ENCODE results near the gene SLC9B2.
"Not testable (repeated sequence)": the region's sequence is repeated elsewhere in the genome, so short reads cannot be mapped to it uniquely, and the experiment has no call there.

The SLC9B2 gene

DNA sequence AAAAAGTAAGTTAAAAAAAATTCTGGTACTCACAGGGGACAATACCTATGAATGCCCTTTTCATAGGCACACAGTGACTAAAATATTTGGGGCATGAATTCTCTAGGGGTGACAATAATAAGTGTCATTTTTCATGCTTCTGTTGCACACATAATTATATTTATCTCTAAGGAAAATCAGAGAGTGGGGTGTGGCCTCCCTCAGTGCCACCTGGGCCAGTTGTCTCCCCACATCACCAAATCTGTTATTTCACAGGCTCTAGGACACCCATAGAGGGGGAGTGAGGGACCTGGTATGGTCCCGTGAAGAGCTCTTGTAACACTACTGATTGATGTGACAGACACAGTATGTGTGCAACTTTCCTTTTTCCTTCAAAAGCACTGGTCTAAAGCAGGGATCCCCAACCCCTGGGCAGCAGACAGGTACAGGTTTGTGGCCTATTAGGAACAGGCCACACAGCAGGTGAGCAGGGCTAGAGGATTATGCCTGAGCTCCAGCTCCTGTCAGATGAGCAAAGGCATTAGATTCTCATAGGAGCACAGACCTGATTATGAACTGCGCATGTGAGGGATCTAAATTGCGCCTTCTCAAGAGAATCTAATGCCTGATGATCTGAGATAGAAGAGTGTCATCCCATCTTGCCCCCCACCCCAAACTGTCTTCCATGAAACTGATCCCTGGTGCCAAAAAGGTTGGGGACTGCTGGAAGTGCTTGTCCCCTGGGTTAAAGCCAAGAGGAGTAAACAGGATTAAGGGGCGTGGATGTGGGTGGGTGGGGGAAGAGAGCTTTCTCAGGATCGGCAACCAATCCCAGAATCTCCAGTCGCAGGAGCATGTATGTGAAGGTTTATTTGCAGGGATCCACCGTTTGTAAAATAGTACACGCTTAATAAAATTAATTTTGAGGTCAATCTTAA, 57.9 kb downstream of the SLC9B2 start:
- DNase-seq = peak in 1 of 2 donors; percentile 20

DNA sequence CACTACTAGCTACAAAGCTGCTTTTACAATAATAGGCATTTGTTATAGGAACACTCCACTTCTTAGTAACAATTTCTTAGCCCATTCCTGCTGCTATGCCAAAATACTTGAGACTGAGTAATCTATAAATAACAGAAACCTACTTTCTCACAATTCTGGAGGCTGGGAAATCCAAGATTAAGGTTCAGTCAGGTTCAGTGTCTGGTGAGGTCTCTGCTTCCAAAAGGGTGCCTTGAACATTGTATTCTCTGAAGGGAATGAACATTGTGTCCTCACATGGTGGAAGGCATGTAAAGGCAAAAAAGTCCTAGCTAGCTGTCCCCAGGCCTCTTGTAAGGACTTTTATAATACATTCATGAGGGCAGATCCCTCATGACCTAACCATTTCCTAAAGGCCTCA, 64.0 kb downstream of the SLC9B2 start:
- no peak for DNase-seq

GRCh38 chr4:103012060-103012459, 64.5 kb downstream of the SLC9B2 start:
- no peak for DNase-seq

GRCh38 chr4:103011378-103012025, 65.1 kb downstream of the SLC9B2 start:
- DNase-seq = no peak

GRCh38 chr4:103010804-103011203, 65.8 kb downstream of the SLC9B2 start:
- no peak for DNase-seq

DNA sequence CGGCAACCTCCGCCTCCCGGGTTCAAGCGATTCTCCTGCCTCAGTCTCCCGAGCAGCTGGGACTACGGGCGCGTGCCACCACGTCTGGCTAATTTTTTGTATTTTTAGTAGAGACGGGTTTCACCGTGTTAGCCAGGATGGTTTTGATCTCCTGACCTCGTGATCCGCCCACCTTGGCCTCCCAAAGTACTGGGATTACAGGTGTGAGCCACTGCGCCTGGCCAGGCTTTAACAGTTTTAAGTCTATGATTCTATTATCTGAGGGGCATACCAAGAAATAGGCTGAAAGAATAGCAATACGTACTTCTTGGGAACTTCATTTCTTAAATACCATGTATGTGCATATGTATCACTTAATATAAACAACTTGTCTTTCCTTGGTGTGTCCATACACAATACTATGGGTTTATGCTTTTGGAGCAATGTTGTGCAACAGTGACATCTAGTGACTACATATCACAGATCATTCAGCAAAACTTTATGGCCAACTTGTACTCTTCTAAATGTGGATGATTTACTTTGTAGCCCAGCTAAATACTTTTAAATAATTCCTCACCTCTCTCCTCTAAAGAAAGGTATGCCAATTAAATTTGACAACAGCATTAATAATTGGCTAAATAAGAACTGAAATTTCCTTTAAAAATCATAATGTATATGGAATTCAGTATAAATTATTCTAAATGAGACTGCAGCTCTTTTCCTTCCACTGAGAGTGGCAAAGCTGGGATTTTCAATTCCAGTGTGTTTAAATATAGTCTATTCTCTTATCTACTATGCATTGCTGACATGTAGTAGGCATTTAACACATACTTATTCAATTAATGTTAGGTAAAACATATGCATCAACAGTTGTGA, 67.5 kb downstream of the SLC9B2 start:
- no peak for DNase-seq

DNA sequence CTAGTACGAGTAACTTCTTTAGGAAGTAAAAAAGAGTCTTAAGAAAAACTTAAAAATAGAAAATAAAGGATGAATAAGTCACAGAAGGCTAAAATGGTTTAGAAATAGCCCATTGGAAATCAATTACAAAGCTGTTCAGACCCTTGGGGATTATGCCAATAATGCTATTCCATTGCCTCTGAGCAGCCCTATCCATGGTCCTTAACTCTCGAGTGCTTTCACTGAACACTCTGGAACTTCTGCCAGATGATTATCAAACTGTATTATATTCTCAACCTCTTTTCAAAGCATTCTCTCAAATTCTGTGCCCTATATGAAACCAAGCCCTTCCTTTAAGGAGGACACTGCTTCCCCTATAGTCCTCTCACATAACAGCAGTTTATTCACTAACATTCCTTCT, 74.0 kb downstream of the SLC9B2 start:
- no peak for DNase-seq

GRCh38 chr4:102994803-102995202, 81.8 kb downstream of the SLC9B2 start:
- DNase-seq = no peak

DNA sequence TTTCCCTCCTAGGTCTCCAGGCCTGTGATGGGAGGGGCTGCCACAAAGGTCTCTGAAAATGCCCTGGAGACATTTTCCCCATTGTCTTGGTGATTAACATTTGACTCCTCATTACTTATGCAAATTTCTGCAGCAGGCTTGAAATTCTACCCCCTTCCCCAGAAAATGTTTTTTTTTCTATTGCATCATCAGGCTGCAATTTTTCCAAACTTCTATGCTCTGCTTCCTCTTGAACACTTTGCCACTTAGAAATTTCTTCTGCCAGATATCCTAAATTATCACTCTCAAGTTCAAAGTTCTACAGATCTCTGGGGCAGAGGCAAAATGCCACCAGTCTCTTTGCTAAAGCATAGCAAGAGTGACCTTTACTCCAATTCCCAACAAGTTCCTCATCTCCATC, 82.6 kb downstream of the SLC9B2 start:
- not testable (repeated sequence) for DNase-seq

- DNase-seq = no peak
Observed at GRCh38 chr4:102988429-102989020, 88.0 kb downstream of the SLC9B2 start.

DNA sequence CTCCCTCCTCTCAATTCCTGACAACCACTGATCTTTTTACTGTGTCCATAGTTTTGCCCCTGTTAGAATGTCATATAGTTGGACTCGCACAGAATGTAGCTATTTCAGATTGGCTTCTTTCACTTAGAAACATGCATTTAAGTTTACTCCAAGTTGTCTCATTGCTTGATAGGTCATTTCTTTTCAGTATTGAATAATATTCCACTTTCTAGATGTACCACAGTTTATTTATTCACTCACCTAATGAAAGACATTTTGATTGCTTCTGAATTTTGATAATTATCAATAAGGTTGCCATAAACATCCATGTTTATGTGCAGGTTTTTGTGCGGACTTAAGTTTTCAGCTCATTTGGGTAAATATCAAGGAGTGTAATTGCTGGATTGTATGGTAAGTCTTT, 95.6 kb downstream of the SLC9B2 start:
- no peak for DNase-seq

Measured in stimulated activated CD4-positive, alpha-beta T cell treated with anti-CD3 and anti-CD28 coated beads, Interleukin-2, amount 100 ng/mL, for 24 hours (primary cell).